OCI-M1 (cell line): Measurements from ENCODE around the gene BST1.
A peak's percentile ranks its signal among the peaks of the same experiment; 100 is the strongest.

Experiments used
- DNase-seq: peaks from one replicate; lab custom pipeline; 2025; lab: John Stamatoyannopoulos, UW

The BST1 gene

GRCh38 chr4:15702941-15703403 lies at the start of gene BST1:
Gene BST1, plus strand, starts transcription at chr4:15703065. Its CDS starts 80 bp downstream, at chr4:15703145.
- DNase-seq, result peak; percentile 28

GRCh38 chr4:15653420-15653819 lies 49.4 kb upstream of the BST1 start:
- DNase-seq, result peak; percentile 69

DNA sequence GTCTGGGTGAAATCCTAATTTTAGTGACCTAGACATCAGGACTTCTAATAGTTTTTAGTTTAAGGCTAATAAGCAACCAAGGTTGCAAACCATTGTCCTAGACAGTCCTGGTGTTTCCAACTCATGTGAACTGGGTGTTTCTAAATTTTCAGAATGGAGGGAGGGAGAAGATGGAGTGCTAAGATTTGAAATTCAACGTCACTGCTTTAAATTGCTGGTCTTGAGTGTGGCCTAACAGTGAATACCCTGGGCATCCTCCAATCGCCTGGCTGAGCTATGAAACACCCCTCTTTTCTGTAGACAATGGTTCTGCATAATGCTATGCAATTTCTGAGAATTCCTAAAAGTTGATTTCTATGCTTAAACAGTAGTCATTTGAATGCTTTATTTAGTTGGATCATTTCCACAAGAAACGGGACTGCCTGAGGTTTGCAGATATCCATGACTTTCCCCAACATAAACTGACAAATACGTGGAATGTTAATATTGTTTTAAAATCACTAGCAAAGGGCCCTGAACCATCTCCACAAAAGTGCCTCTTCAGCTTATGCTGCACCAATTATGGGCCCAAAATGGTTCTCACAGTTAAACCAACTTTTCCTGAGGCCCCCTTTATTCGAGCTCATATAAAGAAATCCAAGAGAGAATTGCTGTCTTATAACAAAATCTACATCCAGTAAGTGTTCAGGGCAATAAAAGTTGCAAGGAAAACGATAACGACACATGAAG lies 48.8 kb upstream of the BST1 start:
- peak; percentile 89 for DNase-seq

- peak; percentile 65 for DNase-seq
These were observed 48.2 kb upstream of the BST1 start for GRCh38 chr4:15654593-15655222.

GRCh38 chr4:15655223-15656037 lies 47.4 kb upstream of the BST1 start, which contains the start of gene FBXL5:
Gene FBXL5, minus strand, starts transcription at chr4:15655357. Its CDS starts 70 bp downstream, at chr4:15655287.
- peak; percentile 91 for DNase-seq

DNA sequence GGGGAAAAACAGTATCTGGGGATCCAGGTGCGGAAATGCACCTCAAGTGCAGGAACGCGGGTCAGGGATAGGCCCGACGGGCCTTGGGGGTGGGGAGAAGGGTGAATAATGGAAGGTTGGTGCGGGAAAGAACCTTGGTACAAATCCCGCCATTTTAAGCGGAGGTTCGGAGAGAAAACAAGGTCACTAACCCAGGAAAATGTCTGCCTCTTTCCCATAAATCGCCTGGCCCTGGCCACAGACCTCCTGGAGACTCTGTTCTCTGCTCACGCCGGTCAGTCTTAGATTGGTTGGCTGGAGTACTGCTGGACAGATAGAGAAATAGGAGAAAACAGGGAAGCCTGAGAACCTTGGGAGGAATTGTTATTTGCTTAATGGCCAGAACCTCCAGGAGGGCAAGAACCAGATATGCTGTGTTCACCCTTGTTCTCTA lies 46.8 kb upstream of the BST1 start:
- DNase-seq, result peak; percentile 29

GRCh38 chr4:15657366-15657765 lies 45.5 kb upstream of the BST1 start:
- DNase-seq, result no peak

- DNase-seq, result no peak
These were observed 44.6 kb upstream of the BST1 start for GRCh38 chr4:15658136-15658770.

DNA sequence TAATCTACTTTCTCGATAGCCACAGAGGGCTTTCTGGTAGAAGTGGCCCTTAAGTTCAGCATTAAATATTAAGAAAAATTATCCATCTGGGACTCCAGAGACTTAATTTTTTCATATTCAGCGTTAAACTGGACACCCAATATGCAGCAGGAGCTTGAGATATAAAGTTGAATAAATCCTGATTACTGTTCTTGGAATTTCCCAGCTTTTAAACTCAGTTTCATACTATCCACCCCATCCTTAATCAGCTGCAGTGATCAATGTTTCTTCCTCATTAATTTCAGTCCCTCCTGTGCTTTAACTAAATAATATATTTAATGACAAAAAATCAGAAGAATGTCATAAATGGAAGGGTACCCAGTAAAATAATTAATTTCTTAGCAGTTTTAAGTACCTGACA lies 44.1 kb upstream of the BST1 start:
- DNase-seq, result no peak

- DNase-seq, result peak; percentile 88
These were observed 42.9 kb upstream of the BST1 start for GRCh38 chr4:15659768-15660570.

- DNase-seq, result no peak
These were observed 37.0 kb upstream of the BST1 start for GRCh38 chr4:15665753-15666365.

GRCh38 chr4:15667006-15667405 lies 35.9 kb upstream of the BST1 start:
- DNase-seq, result no peak

DNA sequence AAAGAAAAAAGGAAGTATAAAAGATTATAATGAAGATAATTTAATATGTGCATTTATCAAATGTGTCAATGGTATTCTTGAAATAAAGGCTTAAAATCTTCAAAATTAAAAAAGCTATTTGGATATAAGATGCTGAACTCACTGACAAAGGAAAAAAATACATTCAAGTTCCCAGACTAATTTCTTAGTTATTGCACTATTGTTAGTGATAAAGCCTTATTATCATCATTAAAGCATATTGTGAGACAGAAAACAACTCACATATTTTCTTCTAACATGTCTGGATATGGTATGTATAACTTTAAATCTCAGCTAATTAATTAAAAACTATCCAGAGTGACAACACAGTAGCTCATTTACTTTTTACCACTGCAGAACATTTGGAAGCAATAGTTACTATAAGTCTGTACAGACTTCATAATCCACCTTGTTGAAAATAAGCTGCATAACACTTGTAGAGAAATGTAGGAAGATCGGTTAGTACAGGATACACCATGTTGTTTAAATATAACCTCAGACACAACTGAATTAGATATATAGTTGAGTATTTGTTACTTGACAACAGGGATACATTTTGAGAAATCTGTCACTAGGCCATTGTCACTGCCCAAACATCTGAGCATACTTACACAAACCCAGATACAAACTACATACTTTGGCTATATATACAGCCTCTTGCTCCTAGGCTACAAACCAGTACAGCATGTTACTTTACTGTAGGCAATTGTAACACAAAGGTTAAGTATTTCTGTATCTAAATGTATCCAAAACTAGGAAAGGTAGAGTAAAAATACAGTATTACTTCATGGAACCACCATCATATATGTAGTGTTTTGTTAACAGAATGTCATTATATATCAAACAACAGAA lies 34.1 kb upstream of the BST1 start:
- DNase-seq, result no peak

GRCh38 chr4:15670576-15670975 lies 32.3 kb upstream of the BST1 start:
- DNase-seq, result no peak

GRCh38 chr4:15672101-15672500 lies 30.8 kb upstream of the BST1 start:
- DNase-seq, result no peak

- no peak for DNase-seq
These were observed 29.5 kb upstream of the BST1 start for GRCh38 chr4:15673337-15673736.

DNA sequence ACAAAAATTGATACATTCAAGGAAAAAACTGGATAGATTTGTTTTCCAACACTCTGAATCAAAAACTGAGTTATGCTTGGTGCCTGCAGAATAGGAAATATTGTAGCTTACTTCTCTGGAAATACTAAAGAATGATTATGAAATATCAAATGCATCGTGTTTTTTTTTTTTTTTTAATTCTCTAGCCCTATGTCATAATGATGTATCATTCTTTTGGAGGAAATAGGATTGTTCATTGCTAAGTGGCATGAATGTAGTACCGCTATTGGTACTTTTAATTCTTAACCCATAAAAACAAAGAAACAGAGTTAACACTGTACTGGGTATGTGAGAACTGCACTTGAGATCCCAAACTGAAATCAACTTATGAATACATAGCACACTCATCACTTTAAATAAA lies 28.8 kb upstream of the BST1 start:
- no peak for DNase-seq

DNA sequence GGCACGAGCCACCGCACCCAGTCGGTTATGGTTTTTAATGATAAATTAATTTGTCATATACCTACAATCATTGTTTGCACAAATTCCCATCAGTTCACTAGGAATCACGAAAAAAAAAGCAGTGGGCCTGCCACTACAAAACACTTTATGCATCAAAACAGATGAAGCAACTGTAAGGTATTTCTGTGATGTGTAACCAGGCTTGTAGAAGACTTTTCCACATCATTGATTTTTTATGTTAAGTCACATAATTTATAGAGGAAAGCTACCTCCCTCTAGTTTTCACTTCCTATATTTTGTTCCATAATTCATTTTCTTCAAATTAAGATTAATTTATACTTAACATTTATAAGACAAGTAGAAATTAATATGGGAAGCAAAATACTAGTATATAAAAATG lies 27.9 kb upstream of the BST1 start:
- no peak for DNase-seq

DNA sequence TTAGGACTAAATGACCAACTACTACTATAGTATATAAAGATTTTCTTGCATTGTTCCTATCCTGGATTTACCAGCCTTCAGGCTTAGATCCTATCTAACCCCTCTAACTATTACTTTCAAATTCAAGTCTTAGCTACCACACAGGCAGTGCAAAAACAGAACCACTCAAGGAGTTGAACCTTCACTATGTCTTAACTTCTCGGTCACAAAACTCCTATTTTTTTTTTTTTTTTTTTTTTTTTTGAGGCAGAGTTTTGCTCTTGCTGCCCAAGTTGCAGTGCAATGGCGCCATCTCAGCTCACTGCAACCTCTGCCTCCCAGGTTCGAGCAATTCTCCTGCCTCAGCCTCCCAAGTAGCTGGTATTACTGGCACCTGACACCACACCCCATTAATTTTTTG lies 27.5 kb upstream of the BST1 start:
- peak; percentile 36 for DNase-seq

DNA sequence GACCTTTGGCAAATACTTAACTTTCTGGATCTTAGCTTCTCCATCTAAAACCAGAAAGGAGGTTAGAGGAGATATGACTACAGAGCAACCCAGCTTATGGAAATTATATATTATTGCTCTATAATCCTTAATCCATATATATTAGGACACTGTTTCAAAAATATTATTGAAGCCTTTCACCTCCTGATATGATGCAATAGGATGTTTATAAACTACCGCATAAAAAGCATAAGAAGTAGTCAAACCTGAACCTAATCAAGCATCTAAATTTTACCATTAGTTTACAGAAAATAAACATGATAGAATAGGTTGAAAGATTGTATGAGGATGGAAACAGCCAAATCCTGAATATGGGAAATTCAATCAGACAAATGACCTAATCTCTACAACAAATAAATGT lies 26.8 kb upstream of the BST1 start:
- DNase-seq, result no peak
